NCI-H1694 treated with DMSO at 0.1 percent for 48 hours (cell line): Measurements from ENCODE around the gene PLLP.

Source experiments
- DNase-seq: peaks from one replicate; lab custom pipeline; 2025; lab: John Stamatoyannopoulos, UW

PLLP gene

GRCh38 chr16:57284209-57284951, at the start of gene PLLP:
TSS of gene PLLP (minus strand) at chr16:57284672. CDS start at chr16:57284540, 132 bp downstream.
- DNase-seq, result no peak

DNA sequence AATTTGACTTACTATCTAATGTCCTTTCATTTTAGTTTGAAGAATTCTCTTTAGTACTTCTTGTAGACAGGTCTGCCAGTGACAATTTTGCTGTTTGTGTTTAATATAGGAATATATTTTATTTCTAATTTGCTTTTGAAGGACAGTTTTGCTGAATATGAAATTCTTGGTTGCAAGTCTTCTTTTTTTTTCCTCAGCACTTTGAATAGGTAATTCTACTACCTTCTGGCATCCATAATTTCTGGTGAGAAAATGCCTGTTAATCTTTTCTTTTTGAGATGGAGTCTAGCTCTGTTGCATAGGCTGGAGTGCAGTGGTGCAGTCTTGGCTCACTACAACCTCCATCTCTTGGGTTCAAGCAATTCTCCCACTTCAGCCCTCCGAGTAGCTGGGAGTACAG, 48.9 kb upstream of the PLLP start:
- no peak for DNase-seq

GRCh38 chr16:57331355-57331754, 46.9 kb upstream of the PLLP start:
- no peak for DNase-seq

DNA sequence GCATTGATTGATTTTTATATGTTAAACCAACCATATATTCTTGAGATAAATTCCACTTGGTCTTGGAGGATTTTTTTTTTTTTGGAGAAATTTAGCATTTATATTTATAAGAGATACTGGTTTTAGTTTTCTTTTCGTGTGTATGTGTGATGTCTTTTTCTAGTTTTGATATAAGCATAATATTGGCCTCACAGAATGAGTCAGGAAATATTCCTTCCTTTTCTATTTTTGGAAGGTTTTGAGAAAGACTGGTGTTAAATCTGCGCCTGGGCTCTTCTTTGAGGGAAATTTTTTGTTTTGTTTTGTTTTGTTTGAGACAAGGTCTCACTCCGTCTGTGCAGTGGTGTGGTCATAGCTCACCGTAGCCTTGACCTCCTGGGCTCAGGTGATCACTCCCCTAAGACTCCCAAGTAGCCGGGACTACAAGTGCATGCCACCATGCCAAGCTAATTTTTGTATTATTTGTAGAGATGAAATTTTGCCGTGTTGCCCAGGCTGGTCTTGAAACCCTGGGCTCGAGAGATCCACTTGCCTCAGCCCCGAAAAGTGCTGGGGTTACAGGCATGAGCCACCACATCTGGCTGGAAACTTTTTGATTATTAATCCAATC, 45.4 kb upstream of the PLLP start:
- DNase-seq, result no peak

GRCh38 chr16:57325458-57325857, 41.0 kb upstream of the PLLP start:
- DNase-seq, result no peak

GRCh38 chr16:57324749-57325148, 40.3 kb upstream of the PLLP start:
- no peak for DNase-seq

- no peak for DNase-seq
These were observed 35.2 kb upstream of the PLLP start for GRCh38 chr16:57319646-57320045.

DNA sequence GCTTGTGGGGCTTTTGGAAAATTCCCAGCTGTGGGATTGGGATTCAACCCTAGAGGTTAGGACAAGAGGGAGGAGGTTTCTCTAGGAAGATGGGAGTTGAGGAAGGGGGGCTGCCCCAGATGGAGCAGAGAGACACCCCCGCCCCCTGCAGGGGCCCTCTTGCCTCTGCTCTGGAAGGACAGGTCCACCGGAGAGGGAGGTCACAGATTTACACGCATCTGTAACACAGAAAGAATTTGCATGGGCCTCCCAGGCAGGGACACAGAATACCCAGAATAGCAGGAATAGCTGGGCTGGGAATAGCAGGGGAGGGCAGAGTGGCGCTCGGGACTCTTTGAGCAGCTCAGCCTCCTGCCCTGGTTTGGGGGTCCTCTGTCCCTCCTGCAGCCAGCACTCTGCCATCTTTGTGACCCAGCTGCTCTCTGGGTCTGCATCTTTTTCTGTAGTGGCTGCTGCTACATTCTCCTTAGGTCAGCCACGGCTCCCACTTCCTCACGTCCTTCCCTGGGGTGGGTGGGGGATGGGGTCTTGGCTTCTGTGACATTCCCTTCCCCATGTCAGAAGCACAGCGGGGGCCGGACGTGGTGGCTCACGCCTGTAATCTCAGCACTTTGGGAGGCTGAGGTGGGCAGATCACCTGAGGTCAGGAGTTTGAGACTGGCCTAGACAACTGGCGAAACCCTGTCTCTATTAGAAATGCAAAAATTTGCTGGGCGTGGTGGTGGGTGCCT, 33.9 kb upstream of the PLLP start:
- no peak for DNase-seq

GRCh38 chr16:57316390-57317017, 32.0 kb upstream of the PLLP start:
- no peak for DNase-seq

DNA sequence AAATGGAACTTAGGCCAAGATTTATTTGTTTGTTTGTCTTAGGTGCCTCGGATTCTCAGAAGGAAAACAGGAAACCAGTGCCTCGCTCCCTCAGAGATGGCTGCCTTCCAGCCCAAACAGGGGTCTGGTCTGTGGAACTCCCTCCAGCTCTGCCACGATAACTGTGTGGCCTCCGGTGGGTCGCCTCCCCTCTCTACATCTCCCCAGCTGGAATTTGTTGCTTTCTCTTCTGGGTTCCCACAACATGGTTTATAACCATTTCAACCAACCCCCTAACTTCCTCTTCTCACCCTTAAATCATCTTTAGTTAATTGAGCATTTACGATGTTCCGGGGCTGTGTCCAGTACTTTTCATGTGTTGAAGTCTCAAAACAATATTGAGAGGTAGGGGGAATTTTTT, 30.9 kb upstream of the PLLP start:
- no peak for DNase-seq

- DNase-seq, result no peak
These were observed 29.8 kb upstream of the PLLP start for GRCh38 chr16:57314161-57314785.

- DNase-seq, result no peak
These were observed 29.0 kb upstream of the PLLP start for GRCh38 chr16:57313509-57313908.

- no peak for DNase-seq
These were observed 26.3 kb upstream of the PLLP start for GRCh38 chr16:57310801-57311200.

DNA sequence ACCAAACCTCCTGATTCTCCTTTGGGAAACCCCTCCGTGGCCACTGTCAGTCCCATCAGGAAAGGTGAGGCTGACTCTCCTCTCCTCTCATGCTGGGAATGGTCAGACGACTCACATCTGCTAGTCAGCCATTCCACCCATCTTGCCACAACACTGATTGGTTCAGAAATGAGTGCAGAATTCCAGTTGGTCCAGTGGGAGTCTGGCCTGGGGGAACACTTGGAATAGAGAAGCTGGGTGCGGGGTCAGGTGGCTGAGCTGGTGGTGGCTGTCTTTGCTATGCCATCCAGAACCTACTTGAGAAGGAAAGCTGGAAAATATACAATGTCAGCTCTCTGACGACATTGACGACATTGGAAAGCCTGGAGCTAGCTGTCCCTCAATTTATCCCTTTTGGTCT, 23.6 kb upstream of the PLLP start:
- DNase-seq, result no peak

DNA sequence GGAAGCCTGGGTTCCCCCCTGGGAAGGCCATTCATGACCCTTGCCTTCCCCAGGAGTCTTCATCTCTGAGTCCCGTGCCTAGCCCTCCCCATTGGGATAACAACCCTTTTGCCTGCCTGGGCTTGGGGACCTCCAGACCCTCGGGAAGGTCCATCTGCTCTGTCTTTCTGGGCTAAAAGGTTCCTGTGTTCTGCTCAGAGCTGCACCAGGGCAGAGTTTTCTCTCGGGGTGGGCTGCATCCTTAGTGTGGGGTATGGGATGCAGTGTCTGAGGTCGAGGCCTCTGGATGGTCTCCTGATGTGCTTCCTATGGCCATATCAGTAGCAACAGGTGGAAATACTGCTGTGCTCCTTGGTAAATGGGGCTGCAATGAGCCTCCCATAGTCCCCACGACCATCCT, 22.9 kb upstream of the PLLP start:
- DNase-seq, result no peak

GRCh38 chr16:57306676-57307341, 22.3 kb upstream of the PLLP start:
- DNase-seq, result no peak

DNA sequence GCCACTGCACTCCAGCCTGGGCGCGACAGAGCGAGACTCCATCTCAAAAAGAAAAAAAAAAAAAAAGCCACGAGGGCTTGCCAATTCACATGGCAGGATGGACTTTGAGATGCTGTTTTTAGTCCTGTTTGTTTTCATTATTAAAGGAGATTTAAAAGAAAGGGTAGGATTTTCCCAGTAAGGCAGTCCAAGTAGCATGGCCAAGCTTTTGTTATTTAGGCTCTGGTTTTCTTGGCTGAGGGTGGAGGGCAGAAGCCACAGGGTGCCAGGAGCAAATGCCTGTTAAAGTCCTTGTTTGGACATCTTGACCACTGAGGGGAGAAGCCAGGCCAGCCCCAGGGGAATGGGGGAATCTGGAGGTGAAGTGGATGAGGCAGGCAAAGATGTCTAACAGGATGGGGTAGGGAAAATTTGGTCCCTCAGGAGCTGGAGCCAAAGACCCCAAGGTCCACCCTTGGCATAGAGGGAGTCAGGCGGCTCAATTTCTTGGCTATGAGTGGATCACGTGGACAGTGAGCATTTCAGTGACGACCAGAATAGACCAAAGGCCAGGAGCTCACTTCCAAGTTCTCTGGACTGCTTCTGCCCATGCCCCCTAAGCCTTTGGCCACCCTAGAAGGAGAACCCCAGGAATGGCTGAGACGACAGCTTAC, 20.8 kb upstream of the PLLP start:
- DNase-seq, result no peak

DNA sequence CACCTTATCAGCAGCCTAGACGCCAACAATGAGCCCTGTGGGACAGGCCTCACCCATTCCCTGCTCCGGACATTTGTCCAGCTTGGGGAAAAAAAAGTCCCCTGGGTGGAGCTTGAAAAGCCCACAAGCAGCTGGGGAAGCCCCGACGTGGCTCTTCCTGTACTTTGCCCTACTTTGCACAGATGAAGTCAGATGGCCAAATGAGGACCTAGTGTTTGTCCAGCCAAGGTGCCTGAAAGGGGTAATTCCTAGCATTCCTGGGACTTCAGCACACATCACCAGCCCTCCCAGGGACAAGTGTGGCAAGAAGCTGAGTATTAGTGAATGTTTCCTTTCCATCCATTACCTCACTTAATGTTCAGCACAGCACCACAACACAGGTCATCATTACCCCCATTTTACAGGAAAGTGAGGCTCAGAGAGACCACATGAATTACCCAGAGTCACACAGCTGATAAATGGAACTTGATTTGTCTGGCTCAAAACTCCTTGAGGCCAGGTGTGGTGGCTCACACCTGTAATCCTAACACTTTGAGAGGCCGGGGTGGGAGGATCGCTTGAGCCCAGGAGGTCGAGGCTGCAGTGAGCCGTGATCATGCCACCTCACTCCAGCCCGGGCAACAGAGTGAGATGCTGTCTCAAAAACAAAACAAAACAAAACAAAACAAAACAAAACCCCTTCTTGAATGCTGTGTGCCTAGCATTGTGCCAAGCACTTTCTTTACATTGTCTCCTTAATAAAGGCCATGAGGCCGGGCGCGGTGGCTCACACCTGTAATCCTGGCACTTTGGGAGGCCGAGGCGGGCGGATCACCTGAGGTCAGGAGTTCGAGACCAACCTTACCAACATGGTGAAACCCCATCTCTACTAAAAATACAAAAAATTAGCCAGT, 19.9 kb upstream of the PLLP start:
- DNase-seq, result no peak

DNA sequence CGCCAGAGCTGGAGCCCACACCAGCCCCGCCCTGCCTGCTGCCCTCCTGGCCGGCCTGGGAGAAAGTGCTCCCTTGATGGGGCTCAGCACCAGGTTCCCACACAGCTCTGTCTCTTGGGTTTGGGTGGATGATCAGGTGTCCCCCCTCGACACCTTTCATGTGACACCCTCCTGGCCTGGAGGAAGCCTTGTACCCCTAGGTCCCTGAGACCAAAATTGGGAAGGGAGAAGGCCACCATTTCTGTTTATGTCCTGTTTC, 19.4 kb upstream of the PLLP start:
- DNase-seq, result no peak
